CD4-positive, alpha-beta T cell treated with Interleukin-15 for 1 hour (primary cell): ENCODE measurements around the gene ZBTB21.
A peak's percentile ranks its signal among the peaks of the same experiment; 100 is the strongest.

Experiments used
- DNase-seq: peaks from one replicate; pipeline ENCODE4 v3.0.0-alpha.2; 2020

The ZBTB21 gene

DNA sequence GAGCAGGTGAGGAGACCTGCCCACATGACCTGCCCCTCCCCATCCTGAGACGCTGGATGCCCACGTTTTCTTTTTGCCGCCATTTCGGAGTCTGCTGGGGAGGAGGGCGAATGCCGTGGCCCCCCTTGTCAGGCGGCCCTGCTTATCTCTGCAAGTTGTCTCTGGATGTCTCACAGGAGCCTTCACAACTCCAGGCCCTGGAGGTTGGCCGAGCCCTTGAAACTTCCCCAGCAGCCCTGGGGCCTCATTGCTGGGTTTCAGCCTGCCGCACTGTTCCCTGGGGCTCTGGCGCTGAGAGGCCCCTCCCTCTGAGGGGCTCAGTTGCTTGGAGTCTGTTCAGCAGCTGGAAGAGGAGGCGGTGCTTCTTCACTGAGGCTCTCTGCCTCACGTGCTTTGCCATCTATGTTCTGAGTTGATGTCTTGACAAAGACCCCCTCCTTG, 29.8 kb upstream of the ZBTB21 start:
- peak; percentile 15 for DNase-seq

- no peak for DNase-seq
These were observed 29.3 kb upstream of the ZBTB21 start for GRCh38 chr21:42039470-42039901.

- peak; percentile 3 for DNase-seq
These were observed 28.8 kb upstream of the ZBTB21 start for GRCh38 chr21:42038826-42039425.

GRCh38 chr21:42038393-42038792, 28.2 kb upstream of the ZBTB21 start:
- no peak for DNase-seq

GRCh38 chr21:42037943-42038342, 27.8 kb upstream of the ZBTB21 start:
- no peak for DNase-seq

GRCh38 chr21:42037516-42037915, 27.4 kb upstream of the ZBTB21 start:
- no peak for DNase-seq

DNA sequence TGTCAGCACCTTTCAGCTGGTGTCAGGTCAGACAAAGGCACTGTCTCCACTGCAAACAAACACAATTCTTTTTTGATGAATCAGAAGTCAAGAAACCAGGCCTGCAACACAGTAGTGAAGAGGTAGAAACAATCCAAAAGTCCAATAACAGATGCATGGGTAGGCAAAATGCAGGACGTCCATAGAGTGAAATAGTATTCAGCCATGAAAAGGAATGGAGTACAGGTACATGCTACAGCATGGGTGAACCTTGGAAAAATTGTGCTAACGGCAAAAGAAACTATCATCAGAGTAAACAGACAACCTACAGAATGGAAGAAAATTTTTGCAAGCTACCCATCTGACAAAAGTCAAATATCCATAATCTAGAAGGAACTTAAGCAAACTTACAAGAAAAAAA, 26.2 kb upstream of the ZBTB21 start:
- no peak for DNase-seq

GRCh38 chr21:42032968-42033367, 22.8 kb upstream of the ZBTB21 start:
- DNase-seq, result no peak

- DNase-seq, result no peak
These were observed 22.1 kb upstream of the ZBTB21 start for GRCh38 chr21:42032266-42032665.

DNA sequence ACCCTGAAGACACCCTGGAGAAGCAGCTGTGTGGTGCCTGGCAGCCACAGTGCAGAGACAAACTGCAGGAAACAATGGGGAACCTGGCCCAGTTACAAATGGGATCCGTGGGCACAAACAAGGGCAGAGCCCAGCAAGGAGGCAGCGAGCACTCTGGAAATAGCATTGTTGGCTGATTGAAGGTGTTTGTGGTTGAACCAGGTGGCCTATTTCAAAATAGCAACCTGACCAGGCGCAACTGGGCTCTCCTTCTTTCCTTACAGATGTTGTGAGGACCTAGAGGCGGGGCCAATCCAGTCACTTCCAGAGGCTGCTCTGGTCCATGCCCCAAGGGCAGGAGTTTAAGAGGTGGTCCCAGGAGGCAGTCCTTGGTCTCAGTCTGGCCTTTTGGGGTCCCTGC, 21.7 kb upstream of the ZBTB21 start:
- DNase-seq, result no peak

GRCh38 chr21:42031241-42031640, 21.1 kb upstream of the ZBTB21 start:
- no peak for DNase-seq

DNA sequence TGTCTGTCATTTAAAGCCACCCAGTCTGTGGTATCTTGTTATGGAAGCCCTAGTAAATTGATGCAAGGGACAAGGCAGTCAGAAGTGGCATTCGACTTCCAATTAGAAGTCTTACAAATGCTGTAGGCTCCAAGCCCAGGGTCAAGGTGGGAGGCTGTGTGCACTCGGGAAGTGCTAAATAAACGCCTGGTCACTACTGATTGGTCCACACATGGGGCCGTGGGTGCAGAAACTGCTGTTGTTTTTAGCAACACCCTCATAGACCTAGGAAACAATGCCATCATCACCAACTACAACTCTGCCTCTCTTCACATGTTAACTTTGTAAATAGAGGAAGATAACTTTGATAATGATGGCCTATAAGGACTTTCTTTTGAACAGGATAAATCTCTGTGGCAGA, 20.2 kb upstream of the ZBTB21 start:
- DNase-seq, result no peak

DNA sequence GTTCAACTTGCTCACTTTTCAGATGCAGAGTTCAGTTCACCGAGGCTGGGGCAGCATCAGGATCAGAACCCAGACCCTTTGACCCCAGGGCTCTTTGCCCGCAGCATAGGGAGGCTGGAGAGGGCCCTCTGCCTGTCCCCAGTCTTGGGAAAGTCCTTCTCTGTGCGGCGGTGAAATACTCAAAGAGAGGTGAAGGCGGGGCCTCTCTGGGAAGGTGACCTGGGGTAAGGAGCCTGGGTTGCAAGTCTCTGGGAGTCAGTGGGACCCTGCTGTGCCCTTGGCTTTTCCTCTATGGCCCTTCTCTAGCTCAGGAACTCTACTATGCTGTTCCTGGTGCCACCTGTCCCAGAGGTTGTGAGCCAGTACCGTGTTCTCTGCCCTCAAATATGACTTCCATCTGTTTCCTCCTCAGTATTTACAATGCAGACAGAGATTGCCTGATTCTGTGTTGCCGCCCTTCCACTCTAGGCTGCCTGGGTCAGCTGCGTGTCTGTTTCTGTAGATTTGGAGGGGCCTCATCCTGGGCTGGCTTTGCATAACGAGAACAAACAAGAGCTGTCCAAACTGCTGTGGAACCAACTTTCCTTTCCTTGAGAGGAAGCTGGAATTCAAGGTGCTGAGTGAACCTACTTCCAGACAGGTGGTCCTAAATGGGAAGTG, 18.7 kb upstream of the ZBTB21 start:
- DNase-seq, result no peak

DNA sequence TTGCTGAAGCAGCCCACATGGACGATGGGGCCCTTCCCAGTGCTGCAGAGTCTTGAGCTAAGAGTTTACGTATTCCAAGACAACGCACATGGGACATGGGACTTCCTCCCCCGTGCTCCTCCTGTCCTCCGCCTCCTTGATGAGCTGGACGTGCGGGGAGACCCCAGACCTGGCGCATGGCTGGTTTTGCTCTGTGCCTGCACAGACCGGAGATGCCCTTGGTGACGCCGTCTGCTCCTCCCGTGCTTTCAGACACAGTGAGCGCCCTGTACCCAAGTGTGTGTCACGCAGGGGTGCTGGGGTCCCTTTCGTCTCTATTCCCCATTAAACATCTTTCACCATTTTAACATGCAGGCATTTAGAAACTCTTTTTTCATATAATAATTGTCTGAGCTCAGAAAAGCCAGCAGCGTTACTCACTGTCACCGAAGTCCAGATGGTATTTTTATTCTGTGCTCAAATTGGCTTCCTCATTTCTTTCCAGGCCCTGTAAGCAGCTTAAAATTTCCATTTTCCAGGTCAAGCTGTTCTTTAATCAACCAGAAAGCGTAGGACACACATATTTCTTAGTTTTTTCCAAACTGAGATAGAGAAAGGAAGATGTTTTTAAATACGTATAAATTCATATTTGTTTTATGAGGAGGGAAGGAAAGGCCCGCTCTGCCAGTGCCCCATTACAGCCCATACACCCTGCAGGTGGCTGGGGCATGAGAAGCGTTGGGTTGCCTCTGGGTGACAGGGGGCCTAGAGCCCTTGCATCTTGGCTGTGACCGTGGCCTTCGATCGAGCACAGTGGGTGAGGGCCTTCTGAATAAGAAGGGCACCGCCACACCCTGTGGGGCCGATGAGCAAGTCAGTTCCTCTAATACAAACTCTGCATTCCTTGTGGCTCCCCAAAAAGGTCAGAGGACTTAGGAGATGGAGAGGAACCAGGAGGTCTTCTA, 17.9 kb upstream of the ZBTB21 start:
- no peak for DNase-seq

DNA sequence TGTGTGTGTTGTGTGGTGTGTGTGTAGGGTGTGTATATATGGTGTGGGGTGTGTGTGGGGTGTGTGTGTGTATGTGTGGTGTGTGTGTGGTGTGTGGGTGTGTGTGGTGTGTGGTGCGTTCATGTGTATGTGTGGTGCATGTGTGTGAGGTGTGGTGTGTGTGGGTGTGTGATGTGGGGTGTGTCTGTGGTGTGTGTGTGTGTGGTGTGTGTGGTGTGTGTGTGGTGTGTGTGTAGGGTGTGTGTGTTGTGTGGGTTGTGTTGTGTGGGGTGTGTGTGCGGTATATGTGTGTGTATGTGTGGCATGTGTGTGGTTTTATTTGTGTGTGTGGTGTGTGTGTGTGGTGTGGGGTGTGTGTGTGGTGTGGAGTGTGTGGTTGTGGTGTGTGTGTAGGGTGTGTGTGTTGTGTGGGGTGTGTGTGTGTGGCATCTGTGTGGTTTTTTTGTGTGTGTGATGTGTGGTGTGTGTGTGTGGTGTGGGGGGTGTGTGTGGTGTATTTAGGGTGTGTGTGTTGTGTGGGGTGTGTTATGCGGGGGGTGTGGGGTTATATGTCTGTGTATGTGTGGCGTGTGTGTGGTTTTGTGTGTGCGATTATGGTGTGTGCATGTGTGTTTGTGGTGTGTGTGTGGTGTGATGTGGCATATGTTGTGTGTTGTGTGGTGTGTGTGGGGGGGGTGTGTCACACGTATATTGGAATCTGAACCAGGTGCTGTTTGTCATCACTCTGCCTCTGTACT, 17.1 kb upstream of the ZBTB21 start:
- DNase-seq, result no peak

DNA sequence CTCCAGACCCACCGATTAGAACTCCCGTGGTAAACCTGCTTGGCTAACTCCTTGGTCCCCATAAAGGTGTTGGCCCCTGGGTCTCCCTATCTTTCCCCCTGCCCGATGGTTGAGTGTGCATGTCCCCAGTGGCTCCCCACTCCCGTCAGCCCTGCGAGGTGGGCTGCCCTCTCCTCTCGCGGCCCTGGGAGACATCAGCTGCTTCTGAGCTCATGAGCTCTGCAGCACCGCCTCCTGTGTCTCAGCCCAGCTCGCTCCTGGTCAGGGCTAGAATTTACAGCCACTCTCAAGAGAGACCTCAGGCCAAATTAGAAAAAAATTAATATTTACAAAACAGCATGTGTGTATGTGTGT, 15.9 kb upstream of the ZBTB21 start:
- no peak for DNase-seq

- no peak for DNase-seq
These were observed 15.4 kb upstream of the ZBTB21 start for GRCh38 chr21:42025376-42026081.

DNA sequence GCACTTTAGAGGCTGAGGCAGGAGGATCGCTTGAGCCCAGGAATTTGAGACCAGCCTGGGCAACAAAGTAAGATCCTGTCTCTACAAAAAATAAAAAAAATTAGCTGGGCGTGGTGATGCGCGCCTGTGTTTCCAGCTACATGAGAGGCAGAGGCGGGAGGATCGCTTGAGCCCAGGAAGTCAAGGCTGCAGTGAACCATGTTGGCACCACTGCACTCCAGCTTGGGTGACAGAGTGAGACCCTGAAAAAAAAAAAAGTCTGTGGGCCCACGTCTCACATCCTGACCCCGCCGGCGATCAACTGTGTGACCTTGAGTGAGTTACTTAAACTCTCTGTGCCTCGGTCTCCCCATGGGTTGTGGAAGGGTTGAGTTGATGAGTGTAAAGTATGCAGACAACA, 12.7 kb upstream of the ZBTB21 start:
- no peak for DNase-seq

- no peak for DNase-seq
These were observed 11.9 kb upstream of the ZBTB21 start for GRCh38 chr21:42022091-42022430.

DNA sequence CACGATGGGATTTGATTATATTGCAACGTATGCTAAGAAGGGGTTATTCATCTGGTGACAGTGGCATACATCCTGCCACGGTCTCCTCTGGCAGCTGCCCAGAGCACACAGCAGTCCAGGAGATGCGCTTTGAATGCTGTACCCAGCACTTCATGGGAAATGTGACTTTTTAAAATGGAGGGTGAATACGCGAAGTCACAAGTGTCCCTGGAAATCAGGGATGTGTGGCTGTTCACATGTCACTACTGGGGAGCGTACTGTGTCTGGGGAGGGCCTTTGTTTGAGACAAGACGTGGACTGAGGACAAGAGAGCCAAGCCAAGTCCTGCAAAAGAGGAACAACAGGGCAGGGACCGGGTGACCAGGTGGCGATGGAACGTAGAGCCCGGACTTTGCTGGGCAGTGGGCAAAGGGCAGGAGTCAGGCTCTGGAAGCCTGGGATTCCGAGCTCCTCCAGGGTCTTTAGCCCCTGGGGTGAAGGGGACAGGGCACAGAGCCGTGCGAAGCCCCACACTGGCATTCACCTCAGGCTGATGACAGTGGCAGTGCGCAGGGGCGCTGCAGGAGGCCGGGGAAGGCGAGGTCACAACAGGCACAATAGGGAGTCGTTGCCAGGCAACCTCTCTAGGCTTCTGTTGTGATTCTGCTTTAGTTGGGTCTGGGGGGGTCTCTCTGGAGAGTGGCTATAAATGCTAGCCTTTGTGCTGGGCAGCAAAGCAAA, 11.4 kb upstream of the ZBTB21 start:
- no peak for DNase-seq

DNA sequence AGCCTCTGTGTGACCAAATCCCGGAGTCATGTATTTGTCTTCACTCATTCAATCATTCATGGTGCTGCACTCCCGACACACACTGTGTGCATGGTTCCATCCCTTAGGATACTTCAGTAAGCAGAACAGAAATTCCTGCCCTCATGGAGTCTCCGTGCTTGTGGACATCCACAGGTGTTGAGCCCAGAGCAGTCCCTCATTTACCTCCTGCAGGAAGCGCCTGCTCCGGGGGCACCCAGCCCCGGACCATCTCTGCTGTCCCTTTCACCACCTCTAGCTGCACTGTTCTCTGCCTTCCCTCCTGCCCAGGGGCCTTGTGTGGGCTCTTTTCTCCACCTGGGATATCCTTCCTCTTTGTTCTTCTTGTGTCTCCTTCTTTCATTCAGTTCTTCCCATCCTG, 9.5 kb upstream of the ZBTB21 start:
- no peak for DNase-seq

- DNase-seq, result no peak
These were observed 9.0 kb upstream of the ZBTB21 start for GRCh38 chr21:42019101-42019605.
